GM19455 (cell line): Measurements from ENCODE around the gene ARL14EPL.

Source experiments
- ATAC-seq: cut with Tn5 transposase; IDR thresholded peaks from one replicate; pipeline ENCODE4 v1.9.1; 2021; ENCODE audit not compliant: unreplicated experiment

Gene ARL14EPL

GRCh38 chr5:116032094-116032517, at the start of gene ARL14EPL:
Gene ARL14EPL, plus strand, starts transcription at chr5:116032472. Its CDS starts 18,994 bp downstream, at chr5:116051466.
- peak; percentile 91 for ATAC-seq

GRCh38 chr5:115983519-115983918, 48.8 kb upstream of the ARL14EPL start:
- no peak for ATAC-seq

GRCh38 chr5:115985802-115986757, 46.2 kb upstream of the ARL14EPL start:
- ATAC-seq: no peak

- no peak for ATAC-seq
These were observed 44.3 kb upstream of the ARL14EPL start for GRCh38 chr5:115988002-115988401.

- no peak for ATAC-seq
These were observed 39.4 kb upstream of the ARL14EPL start for GRCh38 chr5:115992848-115993350.

GRCh38 chr5:115995351-115995750, 36.9 kb upstream of the ARL14EPL start:
- no peak for ATAC-seq

GRCh38 chr5:116002116-116002906, 30.0 kb upstream of the ARL14EPL start:
- ATAC-seq: no peak

- no peak for ATAC-seq
These were observed 28.0 kb upstream of the ARL14EPL start for GRCh38 chr5:116004248-116004647.

- no peak for ATAC-seq
These were observed 22.5 kb upstream of the ARL14EPL start for GRCh38 chr5:116009806-116010205.

- no peak for ATAC-seq
These were observed 21.2 kb upstream of the ARL14EPL start for GRCh38 chr5:116011046-116011445.

GRCh38 chr5:116013207-116013785, 19.0 kb upstream of the ARL14EPL start:
- no peak for ATAC-seq

- ATAC-seq: no peak
These were observed 18.3 kb upstream of the ARL14EPL start for GRCh38 chr5:116013936-116014335.

- ATAC-seq: no peak
These were observed 8.7 kb upstream of the ARL14EPL start for GRCh38 chr5:116023619-116024018.

GRCh38 chr5:116025866-116026265, 6.4 kb upstream of the ARL14EPL start:
- ATAC-seq: no peak

- peak; percentile 41 for ATAC-seq
These were observed 719 bp downstream of the ARL14EPL start for GRCh38 chr5:116032991-116033390.

- ATAC-seq: no peak
These were observed 2.9 kb downstream of the ARL14EPL start for GRCh38 chr5:116035123-116035522.

GRCh38 chr5:116037236-116037822, 5.1 kb downstream of the ARL14EPL start:
- no peak for ATAC-seq

GRCh38 chr5:116038817-116039216, 6.5 kb downstream of the ARL14EPL start:
- peak; percentile 59 for ATAC-seq

- no peak for ATAC-seq
These were observed 10.1 kb downstream of the ARL14EPL start for GRCh38 chr5:116042375-116042774.

- no peak for ATAC-seq
These were observed 11.8 kb downstream of the ARL14EPL start for GRCh38 chr5:116044073-116044472.

GRCh38 chr5:116045821-116046220, 13.5 kb downstream of the ARL14EPL start:
- ATAC-seq: no peak
